NCI-H2107 treated with DMSO at 0.1 percent for 48 hours (cell line): ENCODE data around the gene PPP2R1B.
"Not testable (repeated sequence)": the region's sequence is repeated elsewhere in the genome, so short reads cannot be mapped to it uniquely, and the experiment has no call there.

Source experiments
- DNase-seq: peaks from one replicate; lab custom pipeline; 2025; ENCODE audit not compliant: unreplicated experiment; lab: John Stamatoyannopoulos, UW

The PPP2R1B gene

GRCh38 chr11:111784311-111784710, 18.1 kb upstream of the PPP2R1B start:
- DNase-seq = not testable (repeated sequence)

GRCh38 chr11:111782109-111782741, 16.0 kb upstream of the PPP2R1B start:
- no peak for DNase-seq

GRCh38 chr11:111779118-111779517, 12.9 kb upstream of the PPP2R1B start:
- no peak for DNase-seq

GRCh38 chr11:111778047-111778558, 11.9 kb upstream of the PPP2R1B start:
- no peak for DNase-seq

GRCh38 chr11:111777094-111778046, 11.2 kb upstream of the PPP2R1B start:
- DNase-seq = peak; percentile 63

- DNase-seq = no peak
These were observed 10.4 kb upstream of the PPP2R1B start for GRCh38 chr11:111776398-111777093.

- no peak for DNase-seq
These were observed 8.9 kb upstream of the PPP2R1B start for GRCh38 chr11:111774955-111775710.

- DNase-seq = no peak
These were observed 6.3 kb upstream of the PPP2R1B start for GRCh38 chr11:111772535-111772934.

GRCh38 chr11:111771205-111771604, 5.0 kb upstream of the PPP2R1B start:
- DNase-seq = not testable (repeated sequence)

GRCh38 chr11:111770581-111771134, 4.5 kb upstream of the PPP2R1B start:
- no peak for DNase-seq

- no peak for DNase-seq
These were observed 599 bp upstream of the PPP2R1B start for GRCh38 chr11:111766834-111767142.

- peak; percentile 25 for DNase-seq
These were observed 737 bp downstream of the PPP2R1B start for GRCh38 chr11:111765320-111765983.

- DNase-seq = no peak
These were observed 1.6 kb downstream of the PPP2R1B start for GRCh38 chr11:111764621-111765020.

- DNase-seq = no peak
These were observed 3.1 kb downstream of the PPP2R1B start for GRCh38 chr11:111762981-111763643.

GRCh38 chr11:111762526-111762925, 3.7 kb downstream of the PPP2R1B start:
- no peak for DNase-seq

GRCh38 chr11:111761036-111761435, 5.2 kb downstream of the PPP2R1B start:
- no peak for DNase-seq

- DNase-seq = no peak
These were observed 6.3 kb downstream of the PPP2R1B start for GRCh38 chr11:111759778-111760407.

- no peak for DNase-seq
These were observed 6.8 kb downstream of the PPP2R1B start for GRCh38 chr11:111759376-111759775.

- DNase-seq = no peak
These were observed 10.1 kb downstream of the PPP2R1B start for GRCh38 chr11:111756097-111756496.
